Left ventricle myocardium inferior (tissue), 1 donor: ENCODE measurements around the gene MAPK9. TPM values are rescaled to one million over a fixed set of nuclear protein-coding genes. Genes with fewer than 3 reads are reported as not detected.

ENCODE experiments used
- DNase-seq: peaks from one replicate; pipeline ENCODE4 v3.0.0-alpha.2; 2020
- H3K27ac ChIP-seq: fragments of 200-600 bp; replicated peaks from 2 replicates; pipeline ENCODE4 v1.8.0; 2021
- H3K27me3 ChIP-seq: fragments of 200-600 bp; 2 replicates; pipeline ENCODE4 v1.8.0; 2021; ENCODE audit warnings: low read depth
- H3K36me3 ChIP-seq: fragments of 200-600 bp; 2 replicates; pipeline ENCODE4 v1.8.0; 2021
- H3K4me1 ChIP-seq: fragments of 200-600 bp; 2 replicates; pipeline ENCODE4 v1.8.0; 2021
- H3K4me3 ChIP-seq: fragments of 200-600 bp; 2 replicates; pipeline ENCODE4 v1.8.0; 2021; ENCODE audit warnings: mild to moderate bottlenecking, moderate library complexity
- H3K9me3 ChIP-seq: fragments of 200-600 bp; replicated peaks from 2 replicates; pipeline ENCODE4 v1.8.0; 2021
- intact Hi-C: fragments of 100-400 bp; cut with micrococcal nuclease; formaldehyde crosslinking; loops from one replicate; pipeline ENCODE4 v1.11.0; 2022
- total RNA-seq: library from RNA; stranded (reverse); fragmentation: NEBNext Ultra II Directional; extraction: Animal tissue kit (Norgen Biotek cat#: 25700); gene quantifications from one replicate; pipeline ENCODE4 v1.2.1, GENCODE V29; 2021
- TF ChIP-seq, protein P1 (sequence below): fragments of 200-600 bp; IDR thresholded peaks from 2 replicates; pipeline ENCODE4 v1.8.0; 2021; ENCODE audit warnings: antibody characterized with exemption, mild to moderate bottlenecking, borderline replicate concordance
- donor health status: DM: no; HTN: yes; CAD: no; lungs with severe emphysema.

The MAPK9 gene
- total RNA-seq, 1 donor from 2014 or later, result 40.9 TPM

- Histone ChIP-seq H3K36me3 (peaks cover 98% of the 10 kb centered on the region), H3K27ac (no peak overlapping the region), H3K9me3 (peaks cover 86% of the 10 kb centered on the region), H3K4me3 (no peak overlapping the region), H3K4me1 (no peaks in the 10 kb centered on the region), H3K27me3 (no peaks in the 10 kb centered on the region)
- intact Hi-C loops, result no loop called here
- no peak for DNase-seq
- TF ChIP-seq, protein P1, sequence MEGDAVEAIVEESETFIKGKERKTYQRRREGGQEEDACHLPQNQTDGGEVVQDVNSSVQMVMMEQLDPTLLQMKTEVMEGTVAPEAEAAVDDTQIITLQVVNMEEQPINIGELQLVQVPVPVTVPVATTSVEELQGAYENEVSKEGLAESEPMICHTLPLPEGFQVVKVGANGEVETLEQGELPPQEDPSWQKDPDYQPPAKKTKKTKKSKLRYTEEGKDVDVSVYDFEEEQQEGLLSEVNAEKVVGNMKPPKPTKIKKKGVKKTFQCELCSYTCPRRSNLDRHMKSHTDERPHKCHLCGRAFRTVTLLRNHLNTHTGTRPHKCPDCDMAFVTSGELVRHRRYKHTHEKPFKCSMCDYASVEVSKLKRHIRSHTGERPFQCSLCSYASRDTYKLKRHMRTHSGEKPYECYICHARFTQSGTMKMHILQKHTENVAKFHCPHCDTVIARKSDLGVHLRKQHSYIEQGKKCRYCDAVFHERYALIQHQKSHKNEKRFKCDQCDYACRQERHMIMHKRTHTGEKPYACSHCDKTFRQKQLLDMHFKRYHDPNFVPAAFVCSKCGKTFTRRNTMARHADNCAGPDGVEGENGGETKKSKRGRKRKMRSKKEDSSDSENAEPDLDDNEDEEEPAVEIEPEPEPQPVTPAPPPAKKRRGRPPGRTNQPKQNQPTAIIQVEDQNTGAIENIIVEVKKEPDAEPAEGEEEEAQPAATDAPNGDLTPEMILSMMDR, result no peak
Measured at GRCh38 chr5:180271221-180271620, 20.7 kb downstream of the MAPK9 start.

DNA sequence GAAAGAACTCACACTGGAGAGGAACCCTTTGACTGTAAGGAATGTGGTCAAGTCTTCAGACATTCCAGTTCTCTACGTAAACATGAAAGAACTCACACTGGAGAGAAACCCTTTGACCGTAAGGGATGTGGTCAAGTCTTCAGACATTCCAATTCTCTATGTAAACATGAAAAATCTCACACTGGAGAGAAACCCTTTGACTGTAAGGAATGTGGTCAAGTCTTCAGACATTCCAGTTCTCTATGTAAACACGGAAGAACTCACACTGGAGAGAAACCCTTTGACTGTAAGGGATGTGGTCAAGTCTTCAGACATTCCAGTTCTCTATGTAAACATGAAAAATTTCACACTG lies 32.6 kb downstream of the MAPK9 start:
- Histone ChIP-seq H3K36me3 (peaks cover 100% of the 10 kb centered on the region), H3K4me1 (no peaks in the 10 kb centered on the region), H3K9me3 (peaks cover 100% of the 10 kb centered on the region), H3K4me3 (no peak overlapping the region), H3K27ac (no peak overlapping the region), H3K27me3 (no peaks in the 10 kb centered on the region)
- no peak for DNase-seq
- TF ChIP-seq, protein P1, result no peak
- intact Hi-C loops, result no loop called here

DNA sequence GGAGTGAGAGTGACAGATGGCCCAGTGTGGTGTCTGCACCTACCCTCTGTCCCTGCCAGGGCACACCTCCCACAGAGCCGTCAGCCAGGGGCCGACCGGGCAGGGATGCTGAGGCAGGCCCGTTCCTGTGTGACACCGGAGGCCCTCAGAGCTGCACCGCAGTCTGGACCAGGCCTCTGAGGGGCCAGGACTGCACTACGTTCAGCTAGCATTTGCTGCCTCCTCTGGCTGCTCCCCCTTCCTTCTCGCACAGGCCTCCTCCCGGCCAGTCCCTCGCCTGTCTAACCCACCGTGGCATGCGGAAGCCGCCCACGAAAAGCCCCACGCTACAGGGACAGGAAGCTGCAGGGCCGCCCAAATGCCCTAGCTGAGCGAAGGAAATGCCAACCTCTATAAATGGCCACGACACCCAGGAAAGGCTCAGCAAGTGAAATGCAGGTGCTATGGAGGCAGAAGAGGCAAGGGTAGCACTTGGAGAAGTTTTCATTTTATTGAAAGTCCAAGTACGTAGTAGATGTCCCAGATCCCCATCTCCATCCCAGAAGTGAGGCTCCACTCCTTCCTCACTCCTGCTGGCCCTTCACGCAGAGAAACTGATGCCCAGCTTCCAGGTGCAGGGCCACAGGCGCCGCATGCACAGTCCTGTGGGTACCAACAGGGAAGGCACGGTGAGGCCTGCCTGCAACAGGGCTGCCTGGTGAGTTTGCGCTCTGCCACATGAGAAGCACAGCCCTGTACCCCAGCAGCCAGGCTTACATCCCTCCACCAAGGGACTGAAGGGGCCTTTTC lies 38.7 kb downstream of the MAPK9 start:
- Histone ChIP-seq H3K4me3 (no peak overlapping the region), H3K27me3 (no peaks in the 10 kb centered on the region), H3K27ac (no peak overlapping the region), H3K9me3 (peaks cover 100% of the 10 kb centered on the region), H3K4me1 (no peaks in the 10 kb centered on the region), H3K36me3 (peaks cover 100% of the 10 kb centered on the region)
- DNase-seq, result no peak
- TF ChIP-seq, protein P1, result no peak
- intact Hi-C loops, result no loop called here

- peaks cover 100% of the 10 kb centered on the region for H3K36me3 ChIP-seq
- TF ChIP-seq, protein P1, result no peak
Measured at GRCh38 chr5:180251887-180252286, 40.0 kb downstream of the MAPK9 start.

GRCh38 chr5:180251141-180251540 lies 40.7 kb downstream of the MAPK9 start:
- H3K27me3 ChIP-seq, result no peaks in the 10 kb centered on the region
- H3K4me1 ChIP-seq, result no peaks in the 10 kb centered on the region
- no peak overlapping the region for H3K27ac ChIP-seq
- TF ChIP-seq, protein P1, result no peak
- peaks cover 100% of the 10 kb centered on the region for H3K9me3 ChIP-seq
- H3K36me3 ChIP-seq, result peaks cover 100% of the 10 kb centered on the region
- H3K4me3 ChIP-seq, result no peak overlapping the region
- no peak for DNase-seq
- intact Hi-C loops, result no loop called here

More at GRCh38 chr5:180251887-180252286, 40.0 kb downstream of the MAPK9 start:
- Histone ChIP-seq H3K9me3 (peaks cover 100% of the 10 kb centered on the region), H3K27me3 (no peaks in the 10 kb centered on the region), H3K4me1 (no peaks in the 10 kb centered on the region), H3K27ac (no peak overlapping the region), H3K4me3 (no peak overlapping the region)
- DNase-seq, result no peak
- intact Hi-C loops, result no loop called here
